Caco-2 (cell line): ENCODE results near the gene SIAH3. TPM values are rescaled to one million over a fixed set of nuclear protein-coding genes. Genes with fewer than 3 reads are reported as not detected.

Experiments used
- BruUV-seq: library from RNA; stranded (reverse); fragments of 400-500 nt; replicated peaks from 2 replicates; lab custom pipeline; 2021; lab: Mats Ljungman, UMichigan
- CTCF ChIA-PET: fragments of 300-600 bp; sonication (Branson Sonifier 250); formaldehyde crosslinking; loops from one replicate; lab custom pipeline; 2022; ENCODE audit warnings: antibody characterized with exemption; lab: Charles Lee
- POLR2A ChIA-PET: fragments of 300-600 bp; sonication (Branson Sonifier 250); formaldehyde crosslinking; loops from one replicate; lab custom pipeline; 2022; ENCODE audit warnings: antibody characterized with exemption; lab: Charles Lee
- DNase-seq, 2 experiments: peaks; one replicate each; pipeline versions ENCODE4 v3.0.0 to v3.0.0-alpha.2; 2020 to 2022
- H3K27me3 ChIP-seq: replicated peaks from 2 replicates; pipeline ENCODE4 v1.6.0; 2011; ENCODE audit warnings: low read length; ENCODE audit not compliant: control insufficient read depth, insufficient read depth
- H3K36me3 ChIP-seq: 2 replicates; pipeline ENCODE4 v1.5.1; 2011; ENCODE audit warnings: low read length; ENCODE audit not compliant: control insufficient read depth, insufficient read depth
- H3K4me1 ChIP-seq: fragments of 250-450 bp; sonication (Bioruptor Pico); 2 replicates; pipeline ENCODE4 v1.5.1; 2020; ENCODE audit warnings: mild to moderate bottlenecking
- H3K4me3 ChIP-seq: 2 replicates; pipeline ENCODE4 v1.5.1; 2011; ENCODE audit warnings: low read depth, mild to moderate bottlenecking, control low read depth, low read length
- H3K9me3 ChIP-seq: fragments of 250-450 bp; sonication (Bioruptor Pico); 2 replicates; pipeline ENCODE4 v1.5.1; 2020; ENCODE audit warnings: mild to moderate bottlenecking, moderate library complexity
- H3K27ac Mint-ChIP-seq: one replicate; pipeline ENCODE4 v1.8.0; 2022; ENCODE audit warnings: mixed read lengths; ENCODE audit not compliant: unreplicated experiment
- H3K27me3 Mint-ChIP-seq: one replicate; pipeline ENCODE4 v1.8.0; 2022; ENCODE audit warnings: mixed read lengths; ENCODE audit not compliant: insufficient read depth, unreplicated experiment
- H3K36me3 Mint-ChIP-seq: one replicate; pipeline ENCODE4 v1.8.0; 2022; ENCODE audit warnings: mild to moderate bottlenecking, mixed read lengths; ENCODE audit not compliant: insufficient read depth, unreplicated experiment
- H3K4me1 Mint-ChIP-seq: one replicate; pipeline ENCODE4 v1.8.0; 2022; ENCODE audit warnings: low read depth, mixed read lengths; ENCODE audit not compliant: unreplicated experiment
- H3K4me3 Mint-ChIP-seq: one replicate; pipeline ENCODE4 v1.8.0; 2022; ENCODE audit warnings: mild to moderate bottlenecking, moderate library complexity, mixed read lengths; ENCODE audit not compliant: unreplicated experiment
- H3K9me3 Mint-ChIP-seq: one replicate; pipeline ENCODE4 v1.8.0; 2022; ENCODE audit warnings: mixed read lengths; ENCODE audit not compliant: unreplicated experiment
- CTCF ChIP-seq, 2 experiments: fragments of 200-600 bp in 1 of 2; IDR thresholded peaks; 1 replicate in 1 of 2; 2 replicates in 1 of 2; pipeline versions ENCODE4 v1.5.1 to v1.8.0; 2011 to 2022; ENCODE audit warnings: antibody characterized with exemption in 1 of 2, control low read depth in 1 of 2, inconsistent platforms in 1 of 2, low read depth in 1 of 2, low read length in 1 of 2, mild to moderate bottlenecking in 1 of 2, moderate library complexity in 1 of 2; ENCODE audit not compliant: insufficient read depth in 1 of 2, severe bottlenecking in 1 of 2, unreplicated experiment in 1 of 2
- intact Hi-C: fragments of 100-400 bp; cut with micrococcal nuclease; formaldehyde crosslinking; loops from one replicate; pipeline ENCODE4 v1.10.0; 2022; ENCODE audit not compliant: unreplicated experiment
- total RNA-seq: library from RNA; stranded (reverse); gene quantifications from 2 replicates; pipeline ENCODE4 v1.2.3, GENCODE V29; 2022

The SIAH3 gene
- total RNA-seq, 1 experiment from 2014 or later: not detected

GRCh38 chr13:45870232-45870631, 18.7 kb upstream of the SIAH3 start:
- DNase-seq: no peak
- H3K9me3 ChIP-seq: no peaks in the 10 kb centered on the region
- H3K4me1 ChIP-seq: no peaks in the 10 kb centered on the region; the same call in 1 of the 2 replicates
- no peak overlapping the region for H3K4me3 ChIP-seq
- peaks cover 3% of the 10 kb centered on the region for H3K27me3 Mint-ChIP-seq
- H3K4me1 Mint-ChIP-seq: peaks cover 8% of the 10 kb centered on the region
- no peaks in the 10 kb centered on the region for H3K9me3 Mint-ChIP-seq
- ChIA-PET POLR2A (no interaction called here), CTCF (no interaction called here)
- H3K27ac Mint-ChIP-seq: no peak overlapping the region
- no peaks in the 10 kb centered on the region; the same call in 1 of the 2 replicates for H3K27me3 ChIP-seq
- no peaks in the 10 kb centered on the region for H3K36me3 ChIP-seq
- no peak overlapping the region for H3K4me3 Mint-ChIP-seq
- intact Hi-C loops: no loop called here
- H3K36me3 Mint-ChIP-seq: peaks cover 5% of the 10 kb centered on the region
- BruUV-seq: no TSS peak
- TF ChIP-seq CTCF (IDR thresholded peaks at IDR 0.05; ENCODE audit: insufficient read depth in 1 of 2, low read depth in 1 of 2, low read length in 1 of 2, severe bottlenecking in 1 of 2, unreplicated experiment in 1 of 2): no peak

GRCh38 chr13:45865414-45865813, 13.9 kb upstream of the SIAH3 start:
- no peaks in the 10 kb centered on the region for H3K9me3 Mint-ChIP-seq
- no peak overlapping the region for H3K4me3 Mint-ChIP-seq
- no peaks in the 10 kb centered on the region for H3K4me1 Mint-ChIP-seq
- no peaks in the 10 kb centered on the region for H3K36me3 Mint-ChIP-seq
- Histone ChIP-seq H3K9me3 (no peaks in the 10 kb centered on the region), H3K36me3 (no peaks in the 10 kb centered on the region), H3K4me3 (no peak overlapping the region), H3K27me3 (peaks cover 2% of the 10 kb centered on the region), H3K4me1 (no peaks in the 10 kb centered on the region)
- ChIA-PET POLR2A (no interaction called here), CTCF (interaction anchor here (1.1 kb wide), 1 partner anchor 14 kb away, joined by 5 read pairs; no protein-coding TSS in a partner anchor)
- intact Hi-C loops: no loop called here
- BruUV-seq: no TSS peak
- H3K27ac Mint-ChIP-seq: no peak overlapping the region
- no peak for TF ChIP-seq CTCF (IDR thresholded peaks at IDR 0.05; ENCODE audit: insufficient read depth in 1 of 2, low read depth in 1 of 2, low read length in 1 of 2, severe bottlenecking in 1 of 2, unreplicated experiment in 1 of 2)
- DNase-seq: no peak
- H3K27me3 Mint-ChIP-seq: peaks cover 12% of the 10 kb centered on the region

GRCh38 chr13:45863709-45864590, 12.4 kb upstream of the SIAH3 start:
- Mint-ChIP-seq H3K27me3 (peaks cover 14% of the 10 kb centered on the region), H3K36me3 (no peaks in the 10 kb centered on the region), H3K27ac (no peak overlapping the region), H3K9me3 (no peaks in the 10 kb centered on the region), H3K4me1 (no peaks in the 10 kb centered on the region), H3K4me3 (no peak overlapping the region)
- H3K4me1 ChIP-seq: no peaks in the 10 kb centered on the region
- peaks cover 2% of the 10 kb centered on the region for H3K27me3 ChIP-seq
- no peaks in the 10 kb centered on the region for H3K9me3 ChIP-seq
- intact Hi-C loops: no loop called here
- no TSS peak for BruUV-seq
- H3K36me3 ChIP-seq: no peaks in the 10 kb centered on the region
- no peak for DNase-seq
- ChIA-PET POLR2A (no interaction called here), CTCF (interaction anchor here (0.7 kb wide), 1 partner anchor 10 kb away, joined by 3 read pairs; no protein-coding TSS in a partner anchor)
- TF ChIP-seq CTCF (IDR thresholded peaks at IDR 0.05; ENCODE audit: insufficient read depth in 1 of 2, low read depth in 1 of 2, low read length in 1 of 2, severe bottlenecking in 1 of 2, unreplicated experiment in 1 of 2): no peak
- no peak overlapping the region for H3K4me3 ChIP-seq
